Vagina (tissue), 2 donors: ENCODE results near the gene MTHFS. TPM values are rescaled to one million over a fixed set of nuclear protein-coding genes. Genes with fewer than 3 reads are reported as not detected.
"Not testable (repeated sequence)": the region's sequence is repeated elsewhere in the genome, so short reads cannot be mapped to it uniquely, and the experiment has no call there.

Experiments used
- DNase-seq, 2 donors: peaks; one replicate each; pipeline ENCODE4 v3.0.0-alpha.2; 2017; ENCODE audit errors: extremely low spot score in 2 of 2
- H3K27ac ChIP-seq: fragments of 200-600 bp; sonication (generic); one replicate; pipeline ENCODE4 v1.5.1; 2019
- H3K27me3 ChIP-seq: fragments of 200-600 bp; sonication (generic); one replicate; pipeline ENCODE4 v1.5.1; 2019
- H3K36me3 ChIP-seq, 2 donors: fragments of 200-600 bp; sonication (generic); one replicate each; pipeline ENCODE4 v1.5.1; 2017 to 2019
- H3K4me1 ChIP-seq: fragments of 200-600 bp; sonication (generic); one replicate; pipeline ENCODE4 v1.5.1; 2019
- H3K4me3 ChIP-seq, 2 donors: fragments of 200-600 bp; sonication (generic); 1 replicate in 1 of 2; 2 replicates in 1 of 2; pipeline ENCODE4 v1.5.1; 2016 to 2019
- H3K9me3 ChIP-seq: fragments of 200-600 bp; sonication (generic); one replicate; pipeline ENCODE4 v1.5.1; 2019
- POLR2A ChIP-seq, 2 donors: fragments of 450-650 bp; IDR thresholded peaks; one replicate each; pipeline ENCODE4 v1.6.1; 2017; ENCODE audit warnings: antibody characterized with exemption in 2 of 2, mild to moderate bottlenecking in 2 of 2, moderate library complexity in 2 of 2
- POLR2AphosphoS5 ChIP-seq, 2 donors: sonication (generic); formaldehyde crosslinking; IDR thresholded peaks; one replicate each; pipeline ENCODE4 v1.9.0; 2017; ENCODE audit warnings: antibody characterized with exemption in 2 of 2, mild to moderate bottlenecking in 2 of 2, low read depth in 1 of 2; ENCODE audit not compliant: insufficient read depth in 1 of 2
- intact Hi-C: fragments of 100-400 bp; cut with DNase I; formaldehyde crosslinking; loops from one replicate; pipeline ENCODE4 v1.15.1; 2023
- total RNA-seq: library from RNA; depleted of rRNA; stranded (reverse); fragments of >200 nt; gene quantifications from one replicate; pipeline ENCODE4 v1.2.3, GENCODE V29; 2016
- TF ChIP-seq, protein P1 (sequence below), 3 experiments: fragments of 450-650 bp in 2 of 3; fragments of 200-600 bp in 1 of 3; sonication (generic) in 1 of 3; IDR thresholded peaks; one replicate each; pipeline ENCODE4 v1.5.1; 2017 to 2019; ENCODE audit warnings: antibody characterized with exemption in 3 of 3, mild to moderate bottlenecking in 2 of 3, moderate library complexity in 2 of 3

Gene MTHFS
- total RNA-seq, 1 donor from 2014 or later = 7.1 TPM

DNA sequence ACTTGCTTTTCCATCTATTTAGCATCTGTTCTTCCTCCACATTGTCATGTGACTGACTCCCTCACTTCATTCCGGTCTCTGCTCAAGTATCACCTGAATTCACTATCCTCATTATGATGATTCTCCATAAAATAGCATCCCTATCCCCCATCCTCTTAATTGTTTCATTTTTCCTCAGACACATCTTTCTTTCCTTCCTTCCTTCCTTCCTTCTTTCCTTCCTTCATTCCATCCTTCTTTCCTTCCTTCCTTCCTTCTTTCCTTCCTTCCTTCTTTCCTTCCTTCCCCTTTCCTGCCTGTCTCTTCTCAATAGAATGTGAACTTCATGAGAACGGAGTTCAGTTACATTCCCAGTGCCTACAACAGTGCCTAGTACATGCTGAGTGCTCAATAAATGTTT is 32.6 kb upstream of the MTHFS start:
- H3K9me3 ChIP-seq = no peaks in the 10 kb centered on the region
- no peak for TF ChIP-seq POLR2A (IDR thresholded peaks at IDR 0.05)
- H3K36me3 ChIP-seq = no peaks in the 10 kb centered on the region
- intact Hi-C loops = loop anchor here (10.0 kb wide), 1 partner anchor 125 kb away; the partner anchor contains the start of gene ZFAND6
- peaks cover 1% of the 10 kb centered on the region for H3K4me1 ChIP-seq
- no peak overlapping the region for H3K27ac ChIP-seq
- H3K27me3 ChIP-seq = no peaks in the 10 kb centered on the region
- H3K4me3 ChIP-seq = no peak overlapping the region
- DNase-seq = no peak

GRCh38 chr15:79926116-79926515 is 29.3 kb upstream of the MTHFS start:
- H3K27ac ChIP-seq = not testable (repeated sequence)

DNA sequence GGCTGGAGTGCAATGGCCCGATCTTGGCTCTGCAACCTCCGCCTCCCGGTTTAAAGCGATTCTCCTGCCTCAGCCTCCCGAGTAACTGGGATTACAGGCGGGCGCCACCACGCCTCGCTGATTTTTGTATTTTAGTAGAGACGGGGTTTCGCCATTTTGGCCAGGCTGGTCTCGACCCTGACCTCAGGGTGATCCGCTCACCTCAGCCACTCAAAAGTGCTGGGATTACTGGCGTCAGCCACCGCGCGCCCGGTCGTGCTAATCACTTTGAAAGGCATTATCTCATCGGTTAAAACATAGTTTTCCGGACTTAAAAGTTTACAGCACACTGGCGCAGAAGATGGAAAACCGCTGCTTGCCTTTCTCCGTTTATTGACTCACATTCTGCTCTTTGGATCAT is 27.6 kb upstream of the MTHFS start:
- peaks cover 12% of the 10 kb centered on the region for H3K4me1 ChIP-seq
- DNase-seq = no peak
- H3K27me3 ChIP-seq = no peaks in the 10 kb centered on the region
- TF ChIP-seq, protein P1, sequence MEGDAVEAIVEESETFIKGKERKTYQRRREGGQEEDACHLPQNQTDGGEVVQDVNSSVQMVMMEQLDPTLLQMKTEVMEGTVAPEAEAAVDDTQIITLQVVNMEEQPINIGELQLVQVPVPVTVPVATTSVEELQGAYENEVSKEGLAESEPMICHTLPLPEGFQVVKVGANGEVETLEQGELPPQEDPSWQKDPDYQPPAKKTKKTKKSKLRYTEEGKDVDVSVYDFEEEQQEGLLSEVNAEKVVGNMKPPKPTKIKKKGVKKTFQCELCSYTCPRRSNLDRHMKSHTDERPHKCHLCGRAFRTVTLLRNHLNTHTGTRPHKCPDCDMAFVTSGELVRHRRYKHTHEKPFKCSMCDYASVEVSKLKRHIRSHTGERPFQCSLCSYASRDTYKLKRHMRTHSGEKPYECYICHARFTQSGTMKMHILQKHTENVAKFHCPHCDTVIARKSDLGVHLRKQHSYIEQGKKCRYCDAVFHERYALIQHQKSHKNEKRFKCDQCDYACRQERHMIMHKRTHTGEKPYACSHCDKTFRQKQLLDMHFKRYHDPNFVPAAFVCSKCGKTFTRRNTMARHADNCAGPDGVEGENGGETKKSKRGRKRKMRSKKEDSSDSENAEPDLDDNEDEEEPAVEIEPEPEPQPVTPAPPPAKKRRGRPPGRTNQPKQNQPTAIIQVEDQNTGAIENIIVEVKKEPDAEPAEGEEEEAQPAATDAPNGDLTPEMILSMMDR (IDR thresholded peaks at IDR 0.05) = no peak
- TF ChIP-seq POLR2A (IDR thresholded peaks at IDR 0.05) (no peak), POLR2AphosphoS5 (IDR thresholded peaks at IDR 0.05; ENCODE audit: insufficient read depth in 1 of 2, low read depth in 1 of 2) (no peak)
- H3K36me3 ChIP-seq = peaks cover 0 to 8% of the 10 kb centered on the region in 2 donors
- H3K27ac ChIP-seq = peak overlapping the region; percentile 93
- H3K4me3 ChIP-seq = peak overlapping the region; percentile 88 to 89
- intact Hi-C loops = loop anchor here (10.0 kb wide), 1 partner anchor 130 kb away; the partner anchor contains the start of gene ZFAND6
- H3K9me3 ChIP-seq = peaks cover 17% of the 10 kb centered on the region

More at GRCh38 chr15:79926116-79926515, 29.3 kb upstream of the MTHFS start:
- DNase-seq, H3K4me3 ChIP-seq, H3K36me3 ChIP-seq, H3K27me3 ChIP-seq, H3K9me3 ChIP-seq: not testable (repeated sequence)
- intact Hi-C loops = loop anchor here (10.0 kb wide), 1 partner anchor 129 kb away; the partner anchor contains the start of gene ZFAND6
- peaks cover 12% of the 10 kb centered on the region for H3K4me1 ChIP-seq

GRCh38 chr15:79923515-79924169 is 26.8 kb upstream of the MTHFS start:
- peaks cover 24% of the 10 kb centered on the region for H3K9me3 ChIP-seq
- H3K4me1 ChIP-seq = peaks cover 12% of the 10 kb centered on the region
- H3K4me3 ChIP-seq = peak overlapping the region; percentile 88 to 89
- TF ChIP-seq POLR2AphosphoS5 (IDR thresholded peaks at IDR 0.05; ENCODE audit: insufficient read depth in 1 of 2, low read depth in 1 of 2) (peak; percentile 83 to 98), POLR2A (IDR thresholded peaks at IDR 0.05) (peak in 1 of 2 donors; percentile 79)
- TF ChIP-seq, protein P1 (IDR thresholded peaks at IDR 0.05) = no peak
- H3K27me3 ChIP-seq = no peaks in the 10 kb centered on the region
- intact Hi-C loops = loop anchor here (10.0 kb wide), 1 partner anchor 131 kb away; the partner anchor contains the start of gene ZFAND6
- H3K27ac ChIP-seq = peak overlapping the region; percentile 93
- peaks cover 0 to 11% of the 10 kb centered on the region in 2 donors for H3K36me3 ChIP-seq
- peak in 1 of 2 donors; percentile 95 for DNase-seq

DNA sequence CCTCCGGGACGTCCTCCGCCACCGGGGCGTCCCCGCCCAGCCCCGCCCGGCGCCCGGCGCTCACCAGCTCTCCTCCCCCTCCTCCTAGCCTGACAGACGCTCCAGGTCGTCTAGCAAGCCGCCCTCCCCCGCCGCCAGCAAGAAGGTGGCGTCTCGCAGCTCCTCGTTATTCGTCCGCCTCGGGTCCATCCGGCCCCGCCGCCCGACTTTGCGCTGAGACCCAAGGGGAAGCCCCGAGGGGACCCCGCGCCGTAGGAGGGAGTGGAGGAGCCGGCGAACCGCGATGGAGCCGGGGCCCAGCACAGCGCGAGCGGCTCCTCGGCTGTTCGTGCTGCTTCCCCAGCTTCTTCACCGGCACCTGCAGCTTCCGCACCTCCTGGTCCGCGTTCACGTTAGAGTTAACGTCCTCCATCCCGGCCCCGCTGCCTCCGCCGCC is 26.3 kb upstream of the MTHFS start:
- intact Hi-C loops = loop anchor here (10.0 kb wide), 1 partner anchor 132 kb away; the partner anchor contains the start of gene ZFAND6
- Histone ChIP-seq H3K4me3 (peak overlapping the region; percentile 88 to 89), H3K27ac (peak overlapping the region; percentile 93), H3K27me3 (no peaks in the 10 kb centered on the region), H3K4me1 (peaks cover 12% of the 10 kb centered on the region), H3K36me3 (peaks cover 0 to 11% of the 10 kb centered on the region in 2 donors), H3K9me3 (peaks cover 28% of the 10 kb centered on the region)
- no peak for DNase-seq
- no peak for TF ChIP-seq POLR2A (IDR thresholded peaks at IDR 0.05)
- no peak for TF ChIP-seq POLR2AphosphoS5 (IDR thresholded peaks at IDR 0.05; ENCODE audit: insufficient read depth in 1 of 2, low read depth in 1 of 2)
- TF ChIP-seq, protein P1 (IDR thresholded peaks at IDR 0.05) = no peak
